B cell (primary cell): Measurements from ENCODE around the gene FKBP15. TPM values are rescaled to one million over a fixed set of nuclear protein-coding genes. Genes with fewer than 3 reads are reported as not detected.
A peak's percentile ranks its signal among the peaks of the same experiment; 100 is the strongest.

Experiments
- ATAC-seq: fragments of 200-7000 bp; cut with Tn5 transposase; one replicate; pipeline ENCODE4 v1.10.0; 2021; ENCODE audit warnings: low read depth, mild to moderate bottlenecking, moderate number of reproducible peaks, moderate library complexity
- CTCF ChIA-PET: fragments of 350-600 bp; sonication (Branson Sonifier 250); formaldehyde crosslinking; loops from one replicate; lab custom pipeline; 2021; ENCODE audit warnings: antibody characterized with exemption, inconsistent platforms; lab: Charles Lee
- POLR2A ChIA-PET: fragments of 350-600 bp; sonication (Branson Sonifier 250); formaldehyde crosslinking; loops from one replicate; lab custom pipeline; 2021; ENCODE audit warnings: antibody characterized with exemption; lab: Charles Lee
- DNase-seq: peaks from one replicate; pipeline ENCODE4 v3.0.0; 2013
- H2AFZ ChIP-seq: 2 replicates; pipeline ENCODE4 v1.6.1; 2012; ENCODE audit warnings: mild to moderate bottlenecking, low read depth, low read length; ENCODE audit not compliant: insufficient read depth, poor library complexity, severe bottlenecking
- H3K27ac ChIP-seq, 2 donors: 1 replicate in 1 of 2; 2 replicates in 1 of 2; pipeline ENCODE4 v1.5.1; 2012 to 2013; ENCODE audit warnings: low read length in 2 of 2, mild to moderate bottlenecking in 2 of 2, moderate library complexity in 1 of 2
- H3K27me3 ChIP-seq, 4 experiments: fragments of 200-600 bp in 1 of 4; sonication (generic) in 1 of 4; replicated peaks in 1 of 4; 1 replicate in 2 of 4; 2 replicates in 2 of 4; pipeline versions ENCODE4 v1.6.1 to v1.7.0; 2013 to 2016; ENCODE audit warnings: low read length in 3 of 4, mild to moderate bottlenecking in 2 of 4, mixed read lengths in 1 of 4, moderate library complexity in 1 of 4; ENCODE audit not compliant: insufficient read depth in 4 of 4, control insufficient read depth in 3 of 4; ENCODE audit errors: control extremely low read depth in 1 of 4
- H3K36me3 ChIP-seq, 2 experiments: replicated peaks in 1 of 2; 1 replicate in 1 of 2; 2 replicates in 1 of 2; pipeline versions ENCODE4 v1.6.1 to v1.7.1; 2013; ENCODE audit warnings: low read length in 1 of 2; ENCODE audit not compliant: insufficient read depth in 2 of 2, control insufficient read depth in 1 of 2; ENCODE audit errors: control extremely low read depth in 1 of 2, extremely low read depth in 1 of 2
- H3K4me1 ChIP-seq, 2 donors: fragments of 200-600 bp in 1 of 2; sonication (generic) in 1 of 2; 1 replicate in 1 of 2; 2 replicates in 1 of 2; pipeline versions ENCODE4 v1.5.1 to v1.6.1; 2013 to 2017; ENCODE audit warnings: low read length in 2 of 2; ENCODE audit not compliant: control insufficient read depth in 2 of 2, insufficient read depth in 2 of 2
- H3K4me2 ChIP-seq: replicated peaks from 2 replicates; pipeline ENCODE3; 2012; ENCODE audit warnings: mild to moderate bottlenecking, low read depth, low read length; ENCODE audit not compliant: poor library complexity, severe bottlenecking
- H3K4me3 ChIP-seq, 5 experiments: fragments of 200-600 bp in 1 of 5; sonication (generic) in 1 of 5; 1 replicate in 3 of 5; 2 replicates in 2 of 5; pipeline versions ENCODE4 v1.5.1 to v1.7.0; 2011 to 2016; ENCODE audit warnings: low read length in 4 of 5, mild to moderate bottlenecking in 4 of 5, low read depth in 2 of 5, control low read depth in 1 of 5, moderate library complexity in 1 of 5; ENCODE audit not compliant: insufficient read depth in 1 of 5; ENCODE audit errors: control extremely low read depth in 1 of 5, extremely low read depth in 1 of 5
- H3K79me2 ChIP-seq: fragments of 200-600 bp; sonication (generic); one replicate; pipeline ENCODE4 v1.6.0; 2016; ENCODE audit warnings: low read length; ENCODE audit not compliant: control insufficient read depth, insufficient read depth
- H3K9ac ChIP-seq: fragments of 200-600 bp; sonication (generic); 2 replicates; pipeline ENCODE4 v1.6.1; 2017; ENCODE audit warnings: mild to moderate bottlenecking, low read length, moderate library complexity
- H3K9me3 ChIP-seq, 3 donors: one replicate each; pipeline versions ENCODE4 v1.6.1 to v1.7.1; 2013; ENCODE audit warnings: low read length in 2 of 3; ENCODE audit not compliant: control insufficient read depth in 2 of 3, insufficient read depth in 1 of 3; ENCODE audit errors: control extremely low read depth in 1 of 3
- H4K20me1 ChIP-seq: 2 replicates; pipeline ENCODE4 v1.6.0; 2012; ENCODE audit warnings: mild to moderate bottlenecking, low read length; ENCODE audit not compliant: insufficient read depth, control insufficient read depth, poor library complexity, severe bottlenecking
- H3K27ac Mint-ChIP-seq: one replicate; pipeline ENCODE4 v1.8.0; 2021; ENCODE audit warnings: mixed read lengths
- H3K27me3 Mint-ChIP-seq: one replicate; pipeline ENCODE4 v1.8.0; 2021; ENCODE audit warnings: mixed read lengths
- H3K4me1 Mint-ChIP-seq: one replicate; pipeline ENCODE4 v1.8.0; 2021; ENCODE audit warnings: mixed read lengths
- H3K4me3 Mint-ChIP-seq: one replicate; pipeline ENCODE4 v1.8.0; 2021; ENCODE audit warnings: mixed read lengths
- H3K9me3 Mint-ChIP-seq: one replicate; pipeline ENCODE4 v1.8.0; 2022; ENCODE audit warnings: mixed read lengths; ENCODE audit not compliant: insufficient read depth
- EZH2 ChIP-seq: IDR thresholded peaks from 2 replicates; pipeline ENCODE4 v1.6.1; 2012; ENCODE audit warnings: borderline replicate concordance, low read depth, mild to moderate bottlenecking, moderate library complexity, low read length; ENCODE audit not compliant: insufficient read depth, poor library complexity, severe bottlenecking
- WGBS: methylation state at CpG from one replicate; pipeline ENCODE4 v1.1.5; 2013; ENCODE audit warnings: missing lambda C conversion rate; ENCODE audit not compliant: insufficient coverage; 5-methylcytosine and 5-hydroxymethylcytosine counted together
- intact Hi-C: fragments of 100-400 bp; cut with micrococcal nuclease; formaldehyde crosslinking; loops from one replicate; pipeline ENCODE4 v1.10.0; 2022
- polyA plus RNA-seq: library from polyadenylated mRNA; depleted of rRNA; stranded (reverse); fragments of >200 nt; gene quantifications from 2 replicates; pipeline ENCODE4 v1.2.3, GENCODE V29; 2012
- total RNA-seq, 2 donors: library from RNA; stranded (reverse); fragments of 120-200 nt in 1 of 2; gene quantifications; 1 replicate in 1 of 2; 2 replicates in 1 of 2; pipeline versions ENCODE4 v1.2.3 to v1.2.4, GENCODE V29; 2013 to 2022
- TF ChIP-seq, protein P1 (sequence below): fragments of 200-600 bp; IDR thresholded peaks from one replicate; pipeline ENCODE4 v1.8.0; 2022; ENCODE audit warnings: antibody characterized with exemption, mild to moderate bottlenecking

The FKBP15 gene
- total and polyA plus RNA-seq, 2 donors (not counting 1 experiment from before 2014, with no cell fraction given): 21.1 to 40.6 TPM

DNA sequence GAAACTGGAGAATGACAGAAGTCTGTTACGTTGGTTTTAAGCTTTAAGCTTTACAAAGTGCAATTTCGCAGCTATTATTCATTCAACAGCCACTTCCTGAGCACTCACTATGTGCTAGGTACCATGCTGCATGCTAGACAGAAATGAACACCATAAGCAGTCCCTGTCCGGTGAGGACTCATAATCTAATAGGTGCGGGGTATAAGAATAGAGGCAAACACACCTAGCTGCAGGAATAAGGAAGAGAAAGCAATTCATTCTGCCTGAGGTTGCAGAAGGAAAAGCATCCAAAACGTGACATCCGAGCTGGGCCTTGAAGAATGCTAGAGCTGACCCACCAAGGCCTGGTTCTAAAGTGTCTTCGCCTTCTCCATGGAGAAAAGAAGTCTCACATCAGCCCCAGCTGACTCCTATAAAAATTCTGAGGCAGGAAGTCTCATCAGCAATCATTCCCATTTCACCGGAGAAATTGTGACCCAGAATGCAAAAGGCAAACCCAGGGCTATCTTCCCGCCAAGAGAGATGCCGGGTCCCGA is 542 bp downstream of the FKBP15 start:
- Mint-ChIP-seq H3K9me3 (no peaks in the 10 kb centered on the region), H3K27me3 (no peaks in the 10 kb centered on the region), H3K4me3 (peak overlapping the region; percentile 95), H3K27ac (peak overlapping the region; percentile 95), H3K4me1 (peaks cover 48% of the 10 kb centered on the region)
- Histone ChIP-seq H3K9ac (peak overlapping the region; percentile 95), H3K79me2 (peaks cover 60% of the 10 kb centered on the region), H3K27me3 (no peaks in the 10 kb centered on the region), H3K4me1 (peaks cover 33 to 35% of the 10 kb centered on the region in 2 donors), H4K20me1 (peaks cover 9% of the 10 kb centered on the region), H3K4me2 (peak overlapping the region; percentile 91), H3K4me3 (peak overlapping the region; percentile 77 to 97 (median 94)), H3K9me3 (peaks cover 0 to 4% (median 0%) of the 10 kb centered on the region in 3 donors), H3K36me3 (no peaks in the 10 kb centered on the region), H2AFZ (peak overlapping the region; percentile 87), H3K27ac (peak overlapping the region; percentile 59 to 84)
- TF ChIP-seq, protein P1, sequence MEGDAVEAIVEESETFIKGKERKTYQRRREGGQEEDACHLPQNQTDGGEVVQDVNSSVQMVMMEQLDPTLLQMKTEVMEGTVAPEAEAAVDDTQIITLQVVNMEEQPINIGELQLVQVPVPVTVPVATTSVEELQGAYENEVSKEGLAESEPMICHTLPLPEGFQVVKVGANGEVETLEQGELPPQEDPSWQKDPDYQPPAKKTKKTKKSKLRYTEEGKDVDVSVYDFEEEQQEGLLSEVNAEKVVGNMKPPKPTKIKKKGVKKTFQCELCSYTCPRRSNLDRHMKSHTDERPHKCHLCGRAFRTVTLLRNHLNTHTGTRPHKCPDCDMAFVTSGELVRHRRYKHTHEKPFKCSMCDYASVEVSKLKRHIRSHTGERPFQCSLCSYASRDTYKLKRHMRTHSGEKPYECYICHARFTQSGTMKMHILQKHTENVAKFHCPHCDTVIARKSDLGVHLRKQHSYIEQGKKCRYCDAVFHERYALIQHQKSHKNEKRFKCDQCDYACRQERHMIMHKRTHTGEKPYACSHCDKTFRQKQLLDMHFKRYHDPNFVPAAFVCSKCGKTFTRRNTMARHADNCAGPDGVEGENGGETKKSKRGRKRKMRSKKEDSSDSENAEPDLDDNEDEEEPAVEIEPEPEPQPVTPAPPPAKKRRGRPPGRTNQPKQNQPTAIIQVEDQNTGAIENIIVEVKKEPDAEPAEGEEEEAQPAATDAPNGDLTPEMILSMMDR: no peak
- no peak for TF ChIP-seq EZH2
- ATAC-seq (no peak), DNase-seq (no peak)
- WGBS: 5% methylated on average over 9 of the region's 11 CpGs
- intact Hi-C loops: loop anchor here (1.0 to 5.0 kb wide), 7 partner anchors 12 to 1323 kb away; partner anchors contain the start of genes ALAD, CDC26, PRPF4 and PTBP3
- ChIA-PET CTCF (interaction anchor here (0.8 to 5.6 kb wide), 9 partner anchors 11 to 437 kb away, joined by 3 to 39 read pairs (median 4); partner anchors contain the start of genes CDC26, PRPF4 and SLC31A2), POLR2A (interaction anchor here (0.6 to 2.1 kb wide), 4 partner anchors 11 to 190 kb away, joined by 5 to 12 read pairs (median 8); partner anchors contain the start of genes C9orf43, CDC26, POLE3 and PRPF4)

DNA sequence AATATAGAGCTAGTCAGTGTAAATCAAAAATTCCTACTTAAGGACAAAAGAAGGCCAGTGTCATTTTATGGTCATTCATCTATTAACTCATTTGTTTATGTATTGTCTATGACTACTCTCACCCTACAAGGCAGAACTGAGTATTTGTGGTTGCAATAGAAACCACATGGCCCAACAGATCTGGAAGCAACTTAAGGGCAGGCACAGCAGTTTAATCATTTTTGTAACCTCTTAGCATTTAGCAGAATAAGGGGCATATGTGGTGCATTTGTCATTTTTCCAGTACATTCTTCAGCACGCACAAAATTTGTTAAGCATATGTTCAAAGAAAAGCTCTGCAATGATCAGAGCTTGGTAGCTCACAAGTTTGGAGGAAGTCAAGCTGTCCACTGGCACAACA is 1.1 kb downstream of the FKBP15 start:
- Histone ChIP-seq H3K9me3 (peaks cover 0 to 4% (median 0%) of the 10 kb centered on the region in 3 donors), H3K9ac (peak overlapping the region; percentile 95), H3K4me2 (peak overlapping the region; percentile 91), H3K79me2 (peaks cover 64% of the 10 kb centered on the region), H4K20me1 (peaks cover 14% of the 10 kb centered on the region), H3K27ac (peak overlapping the region; percentile 59 to 84), H3K4me1 (peaks cover 33 to 35% of the 10 kb centered on the region in 2 donors), H3K36me3 (no peaks in the 10 kb centered on the region), H3K27me3 (no peaks in the 10 kb centered on the region), H3K4me3 (peak overlapping the region in 4 of 5 experiments; percentile 77 to 97 (median 90)), H2AFZ (no peak overlapping the region)
- CTCF ChIA-PET: interaction anchor here (0.8 to 5.6 kb wide), 6 partner anchors 13 to 438 kb away, joined by 3 to 39 read pairs (median 4); partner anchors contain the start of genes CDC26 and PRPF4
- intact Hi-C loops: loop anchor here (2.0 to 5.0 kb wide), 3 partner anchors 181 to 1323 kb away; partner anchors contain the start of genes ALAD, PTBP3 and UGCG
- ATAC-seq (no peak), DNase-seq (peak; percentile 53)
- POLR2A ChIA-PET: interaction anchor here (2.1 kb wide), 1 partner anchor 191 kb away, joined by 12 read pairs; the partner anchor contains the start of genes C9orf43 and POLE3
- H3K4me1 Mint-ChIP-seq: peaks cover 49% of the 10 kb centered on the region
- H3K27ac Mint-ChIP-seq: peak overlapping the region; percentile 95
- no CpG with 5 or more reads among the region's 1 CpG for WGBS
- H3K9me3 Mint-ChIP-seq: no peaks in the 10 kb centered on the region
- peak overlapping the region; percentile 95 for H3K4me3 Mint-ChIP-seq
- H3K27me3 Mint-ChIP-seq: no peaks in the 10 kb centered on the region
- TF ChIP-seq, protein P1: no peak
- TF ChIP-seq EZH2: no peak
